Stimulated activated CD4-positive, alpha-beta T cell treated with anti-CD3 and anti-CD28 coated beads, Interleukin-12 subunit alpha, Interleukin-12 subunit beta, amount 100 ng/mL, for 4 hours (primary cell): ENCODE results near the gene ATF1.
"Not testable (repeated sequence)": the region's sequence is repeated elsewhere in the genome, so short reads cannot be mapped to it uniquely, and the experiment has no call there.

Source experiments
- DNase-seq: peaks from one replicate; pipeline ENCODE4 v3.0.0-alpha.2; 2020

ATF1 gene

DNA sequence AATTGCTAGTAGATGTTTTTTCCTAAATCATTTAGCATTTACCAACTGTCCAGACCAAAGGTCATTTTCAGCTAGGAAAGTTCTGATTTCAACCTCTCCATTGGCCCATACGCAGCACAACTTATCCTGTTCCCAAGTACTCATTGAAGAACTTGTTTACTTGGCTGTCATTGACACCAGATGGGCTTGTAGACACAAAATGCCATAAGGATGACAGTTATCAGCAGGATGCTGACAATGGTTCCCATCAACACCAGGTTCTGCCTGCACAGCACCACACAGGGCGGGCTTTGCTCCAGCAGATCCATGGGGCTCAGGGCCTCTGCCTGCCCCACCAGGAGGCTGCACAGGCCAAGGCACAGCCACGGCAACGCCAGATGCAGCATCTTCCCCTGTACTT is 42.3 kb downstream of the ATF1 start:
- no peak for DNase-seq

DNA sequence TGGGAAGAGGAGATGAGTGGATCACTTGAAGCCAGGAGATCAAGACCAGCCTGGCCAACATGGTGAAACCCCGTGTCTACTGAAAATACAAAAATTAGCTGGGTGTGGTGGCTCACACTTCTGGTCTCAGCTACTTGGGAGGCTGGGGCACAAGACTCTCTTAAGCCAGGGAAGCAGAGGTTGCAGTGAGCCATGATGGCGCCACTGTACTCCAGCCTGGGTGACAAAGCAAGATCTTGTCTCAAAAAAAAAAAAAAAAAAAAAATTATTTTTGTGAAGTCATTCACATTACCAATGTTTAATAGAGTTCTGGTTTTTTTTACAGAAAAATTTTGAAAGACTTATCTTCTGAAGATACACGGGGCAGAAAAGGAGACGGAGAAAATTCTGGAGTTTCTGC is 45.2 kb downstream of the ATF1 start:
- not testable (repeated sequence) for DNase-seq

DNA sequence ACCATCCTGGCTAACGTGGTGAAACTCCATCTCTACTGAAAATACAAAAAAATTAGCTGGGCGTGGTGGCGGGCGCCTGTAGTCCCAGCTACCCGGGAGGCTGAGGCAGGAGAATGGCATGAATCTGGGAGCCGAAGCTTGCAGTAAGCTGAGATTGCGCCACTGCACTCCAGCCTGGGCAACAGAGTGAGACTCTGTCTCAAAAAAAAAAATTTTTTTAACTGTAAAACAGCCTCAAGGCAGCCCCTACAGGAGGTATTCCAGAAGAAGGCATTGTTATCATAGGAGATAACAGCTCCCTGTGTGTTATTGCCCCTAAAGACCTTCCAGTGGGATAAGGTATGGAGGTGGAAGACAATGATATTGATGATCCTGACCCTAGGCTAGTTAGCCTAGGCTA is 51.0 kb downstream of the ATF1 start:
- DNase-seq, result not testable (repeated sequence)

DNA sequence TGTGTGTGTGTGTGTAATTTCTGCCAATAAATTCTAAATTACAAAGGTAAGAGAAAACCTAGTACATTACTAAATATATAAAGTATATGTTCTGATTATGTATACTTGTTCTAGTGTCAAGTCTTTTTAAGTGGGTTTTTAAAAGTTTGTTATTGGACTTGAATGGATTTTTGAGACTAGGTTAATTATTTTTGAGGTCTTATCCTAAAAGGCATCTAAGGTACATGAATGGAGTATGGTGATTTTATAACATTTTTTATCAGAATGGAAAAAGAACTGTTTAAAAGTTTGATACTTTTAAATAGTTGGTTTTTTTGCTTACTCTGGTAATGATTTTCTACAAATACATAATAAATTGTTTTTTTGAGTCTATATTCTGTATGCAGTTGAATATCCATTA is 56.3 kb downstream of the ATF1 start:
- no peak for DNase-seq

DNA sequence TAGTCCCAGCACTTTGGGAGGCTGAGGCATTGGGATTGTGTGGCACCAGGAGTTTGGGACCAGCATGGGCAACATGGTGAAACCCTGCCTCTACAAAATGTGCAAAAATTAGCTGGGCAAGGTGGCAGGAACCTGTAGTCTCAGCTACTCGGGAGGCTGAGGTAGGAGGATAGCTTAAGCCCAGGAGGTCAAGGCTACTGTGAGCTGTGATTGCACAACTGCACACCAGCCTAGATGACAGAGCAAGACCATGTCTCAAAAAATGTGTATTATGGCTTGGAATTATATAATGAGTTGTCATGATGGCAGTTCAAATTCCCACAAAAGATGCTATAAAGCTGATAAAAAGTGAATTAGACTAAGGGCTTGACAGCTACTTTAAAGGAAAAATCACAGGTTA is 58.2 kb downstream of the ATF1 start:
- DNase-seq, result no peak

DNA sequence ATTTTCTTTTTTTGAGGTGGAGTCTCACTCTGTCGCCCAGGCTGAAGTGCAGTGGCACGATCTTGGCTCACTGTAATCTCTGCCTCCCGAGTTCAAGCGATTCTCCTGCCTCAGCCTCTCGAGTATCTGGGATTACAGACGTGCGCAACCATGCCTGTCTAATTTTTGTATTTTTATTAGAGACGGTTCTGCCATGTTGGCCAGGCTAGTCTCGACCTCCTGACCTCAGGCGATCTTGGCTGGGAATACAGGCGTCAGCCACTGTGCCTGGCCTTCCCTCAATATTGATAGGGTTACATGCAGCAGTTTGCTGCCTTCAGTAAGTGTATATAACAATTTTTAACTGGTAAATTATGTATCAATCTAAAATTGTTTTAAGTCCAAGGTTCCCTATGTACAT is 59.8 kb downstream of the ATF1 start:
- DNase-seq, result not testable (repeated sequence)

DNA sequence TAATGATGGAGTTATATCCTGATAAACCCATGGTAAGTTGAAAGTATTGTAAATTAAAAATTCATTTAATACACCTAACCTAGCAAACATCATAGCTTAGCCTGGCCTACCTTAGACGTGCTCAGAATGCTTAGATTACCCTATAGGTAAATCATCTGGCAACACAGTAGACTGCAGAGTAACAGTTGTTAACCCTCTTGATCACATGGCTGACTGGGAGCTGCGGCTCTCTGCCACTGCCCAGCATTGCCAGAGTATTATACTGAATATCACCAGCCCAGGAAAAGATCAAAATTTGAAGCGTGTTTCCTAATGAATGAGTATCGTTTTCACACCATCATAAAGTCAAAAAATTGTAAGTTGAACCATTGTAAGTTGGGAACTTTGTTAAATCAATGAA is 61.0 kb downstream of the ATF1 start:
- no peak for DNase-seq

DNA sequence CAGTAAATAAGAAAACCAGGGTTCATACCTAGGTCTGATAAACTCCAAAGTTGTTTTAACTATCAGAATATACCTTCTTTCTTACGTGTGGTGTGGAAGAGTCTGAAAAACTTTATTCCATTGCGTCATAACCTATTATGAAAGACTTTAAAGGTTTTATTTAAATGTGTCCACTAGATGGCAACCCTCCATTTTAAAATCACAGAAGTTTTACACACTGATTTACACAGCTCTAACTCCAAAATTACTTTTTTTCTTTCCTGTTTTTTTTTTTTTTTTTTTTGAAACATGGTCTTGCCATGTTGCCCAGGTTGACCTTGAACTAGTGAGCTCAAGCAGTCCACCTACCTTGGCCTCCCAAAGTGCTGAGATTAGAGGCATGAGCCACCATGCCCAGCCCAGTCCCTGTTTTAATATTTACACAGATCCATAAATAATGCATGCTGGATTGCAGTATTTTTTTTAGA is 61.5 kb downstream of the ATF1 start:
- no peak for DNase-seq

DNA sequence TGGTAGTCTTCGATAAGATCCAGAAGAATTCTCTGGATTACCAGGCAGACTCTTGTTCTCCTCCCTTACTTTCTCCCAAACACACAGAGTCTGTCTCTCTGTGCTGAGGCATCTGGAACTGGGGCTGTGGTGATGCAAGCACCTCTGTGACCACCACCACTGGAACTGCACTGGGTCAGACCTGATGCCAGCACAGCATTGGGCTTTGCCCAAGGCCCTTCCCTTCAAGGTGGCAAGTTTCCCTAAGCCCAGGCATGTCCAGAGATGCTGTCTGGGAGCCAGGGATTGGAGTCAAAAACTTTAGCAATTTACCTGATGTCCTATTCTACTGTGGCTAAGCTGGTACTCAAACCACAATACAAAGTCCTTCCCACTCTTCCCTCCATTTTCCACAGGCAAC is 64.2 kb downstream of the ATF1 start:
- DNase-seq, result no peak

DNA sequence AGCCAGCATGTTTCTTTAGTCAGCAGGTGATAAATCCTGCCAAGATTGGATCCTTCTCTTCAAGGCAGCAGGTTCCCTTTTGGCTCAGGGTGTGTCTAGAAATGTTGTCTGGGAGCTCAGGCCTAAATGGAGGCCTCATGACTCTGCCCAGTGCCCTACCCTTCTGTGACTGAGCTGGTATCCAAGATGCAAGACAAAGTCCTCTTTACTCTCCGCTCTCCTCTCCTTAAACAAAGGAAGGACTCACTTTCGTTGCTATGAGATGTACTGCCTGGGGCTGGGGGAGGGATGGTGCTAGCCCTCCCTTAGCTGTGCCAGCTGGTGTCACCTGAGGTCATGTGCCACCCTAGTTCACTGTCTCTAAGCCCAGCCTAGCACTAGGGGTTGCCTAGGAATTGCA is 65.0 kb downstream of the ATF1 start:
- no peak for DNase-seq

DNA sequence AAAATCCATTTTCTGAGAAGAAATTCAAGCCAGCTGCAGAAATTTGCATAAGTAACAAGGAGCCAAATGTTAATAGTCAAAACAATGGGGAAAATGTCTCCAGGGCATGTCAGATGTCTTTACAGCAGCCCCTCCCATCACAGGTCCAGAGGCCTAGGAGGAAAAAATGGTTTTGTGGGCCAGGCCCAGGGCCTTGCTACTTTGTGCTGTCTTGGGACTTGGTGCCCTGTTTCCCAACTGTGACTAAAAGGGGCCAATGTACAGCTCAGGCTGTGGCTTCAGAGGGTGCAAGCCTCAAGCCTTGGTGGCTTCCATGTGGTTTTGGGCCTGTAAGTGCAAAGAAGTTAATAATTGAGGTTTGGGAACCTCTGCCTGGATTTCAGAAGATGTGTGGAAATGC is 69.9 kb downstream of the ATF1 start:
- DNase-seq, result not testable (repeated sequence)

DNA sequence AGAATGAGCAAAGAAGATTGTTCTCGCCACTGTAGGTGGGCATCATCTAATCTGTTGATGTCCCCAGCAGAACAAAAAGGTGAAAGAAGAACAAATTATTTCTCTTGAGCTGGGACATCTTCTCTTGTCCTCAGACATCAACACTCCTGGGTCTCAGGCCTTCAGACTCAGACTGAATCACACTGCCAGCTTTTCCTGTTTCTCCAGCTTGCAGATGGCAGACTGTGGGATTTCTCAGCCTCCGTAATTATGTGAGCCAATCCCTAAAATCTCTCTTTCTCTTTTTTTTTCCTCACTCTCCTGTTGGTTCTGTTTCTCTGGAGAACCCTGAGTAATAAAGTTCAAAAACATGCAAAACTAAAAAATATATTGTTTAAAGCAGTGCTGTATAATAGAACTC is 75.1 kb downstream of the ATF1 start:
- DNase-seq, result no peak

DNA sequence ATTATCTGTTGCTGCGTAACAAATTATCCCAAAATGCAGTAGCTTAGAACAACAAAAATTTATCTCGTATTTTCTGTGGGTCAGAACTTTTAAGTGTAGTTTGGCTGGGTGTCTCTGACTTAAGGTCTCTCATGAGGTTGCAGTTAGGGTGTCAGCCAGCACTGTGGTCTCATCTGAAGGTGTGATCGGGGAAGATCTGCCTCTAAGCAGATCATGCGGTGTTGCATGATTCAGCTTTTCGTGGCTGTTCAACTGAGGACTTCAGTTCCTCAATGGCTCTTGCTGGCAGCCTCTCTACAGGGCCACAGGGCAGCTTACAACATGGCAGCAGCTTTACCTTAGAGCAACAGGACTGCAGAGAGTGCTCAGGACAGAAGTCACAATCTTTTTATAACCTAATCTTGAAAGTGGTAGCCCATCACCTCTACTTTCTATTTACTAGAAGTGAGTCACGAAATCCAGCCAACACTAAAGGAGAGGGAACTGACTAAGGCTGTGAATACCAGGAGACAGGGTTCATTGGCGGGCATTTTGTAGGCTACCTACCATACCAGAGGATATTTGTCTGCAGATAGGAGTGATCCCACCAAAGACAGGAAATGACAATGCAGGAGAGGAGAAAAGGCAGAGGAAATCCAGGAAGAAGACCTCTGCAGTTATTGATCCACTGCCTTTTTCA is 77.0 kb downstream of the ATF1 start:
- DNase-seq, result no peak

DNA sequence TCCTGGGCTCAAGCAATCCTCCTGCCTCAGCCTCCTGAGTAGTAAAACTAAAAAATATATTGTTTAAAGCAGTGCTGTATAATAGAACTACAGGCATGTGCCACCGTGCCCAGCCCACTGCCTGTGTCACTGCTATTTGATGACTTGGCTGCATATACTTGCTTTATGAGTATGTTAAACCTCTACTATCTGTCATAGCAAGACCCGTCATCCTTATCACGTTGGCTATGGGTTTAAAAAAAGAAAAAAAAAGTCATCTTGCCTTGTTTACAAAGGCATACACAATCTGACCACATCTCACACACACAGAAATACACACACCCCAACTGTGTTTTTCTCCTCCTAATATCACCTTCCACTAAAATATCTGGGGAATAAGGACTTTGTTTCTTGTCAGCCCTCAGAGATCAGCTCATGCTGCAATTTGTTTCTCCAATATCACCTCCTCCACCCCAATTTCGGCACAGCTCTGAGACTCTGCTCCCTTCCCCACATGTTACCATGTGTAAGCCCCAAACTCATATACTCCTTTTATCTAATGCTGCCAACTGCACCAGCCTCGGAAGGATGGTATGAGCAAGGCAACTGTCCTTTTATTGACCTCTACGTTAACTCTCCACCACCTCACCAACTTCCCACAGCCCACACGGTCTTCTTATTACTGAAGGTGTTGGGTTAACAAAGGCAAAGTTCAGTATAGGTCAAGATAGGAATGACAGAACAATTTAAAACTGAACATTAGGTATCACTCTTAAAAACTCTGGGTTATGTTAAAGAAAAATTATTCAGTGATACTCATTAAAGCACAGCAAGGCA is 78.0 kb downstream of the ATF1 start:
- DNase-seq, result no peak

DNA sequence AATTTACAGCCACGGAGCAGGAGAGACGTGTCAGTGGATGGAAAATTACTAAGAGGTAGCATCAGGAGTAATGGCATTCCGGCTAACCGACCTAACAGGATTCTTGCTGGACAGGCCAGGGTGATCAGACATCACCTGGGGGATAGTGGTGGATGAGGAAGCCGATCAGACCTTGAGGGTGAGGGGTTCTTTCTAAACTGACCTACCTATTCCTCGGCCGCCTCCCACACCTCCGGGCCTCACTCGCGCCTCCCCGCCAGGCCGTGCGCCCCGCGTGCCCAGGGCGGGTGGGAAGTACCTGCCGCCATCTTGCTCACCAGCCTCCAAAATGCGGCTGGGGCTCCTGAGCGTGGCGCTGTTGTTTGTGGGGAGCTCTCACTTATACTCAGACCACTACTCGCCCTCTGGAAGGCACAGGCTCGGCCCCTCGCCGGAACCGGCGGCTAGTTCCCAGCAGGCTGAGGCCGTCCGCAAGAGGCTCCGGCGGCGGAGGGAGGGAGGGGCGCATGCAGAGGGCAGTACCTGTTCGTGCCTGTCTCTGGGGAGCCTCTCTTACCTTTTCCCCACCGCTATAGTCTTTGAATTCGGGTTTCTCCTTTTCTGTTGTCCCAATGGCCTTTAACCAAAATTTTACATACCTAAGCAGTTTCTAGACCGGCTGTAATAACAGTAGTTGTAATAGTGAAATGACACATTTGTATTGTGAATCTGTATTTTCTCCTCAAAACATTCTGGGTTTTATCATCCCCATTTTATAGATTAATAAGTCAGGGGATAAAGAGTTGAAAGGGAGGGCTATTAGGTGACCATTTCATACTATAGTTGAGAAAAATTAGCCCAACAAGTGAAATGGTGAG is 79.0 kb downstream of the ATF1 start, which contains the start of gene TMPRSS12:
Gene TMPRSS12 (plus strand): TSS at position 290 of the 857 bp plus-strand sequence. CDS start 39 bp downstream, at position 329.
- DNase-seq, result no peak

DNA sequence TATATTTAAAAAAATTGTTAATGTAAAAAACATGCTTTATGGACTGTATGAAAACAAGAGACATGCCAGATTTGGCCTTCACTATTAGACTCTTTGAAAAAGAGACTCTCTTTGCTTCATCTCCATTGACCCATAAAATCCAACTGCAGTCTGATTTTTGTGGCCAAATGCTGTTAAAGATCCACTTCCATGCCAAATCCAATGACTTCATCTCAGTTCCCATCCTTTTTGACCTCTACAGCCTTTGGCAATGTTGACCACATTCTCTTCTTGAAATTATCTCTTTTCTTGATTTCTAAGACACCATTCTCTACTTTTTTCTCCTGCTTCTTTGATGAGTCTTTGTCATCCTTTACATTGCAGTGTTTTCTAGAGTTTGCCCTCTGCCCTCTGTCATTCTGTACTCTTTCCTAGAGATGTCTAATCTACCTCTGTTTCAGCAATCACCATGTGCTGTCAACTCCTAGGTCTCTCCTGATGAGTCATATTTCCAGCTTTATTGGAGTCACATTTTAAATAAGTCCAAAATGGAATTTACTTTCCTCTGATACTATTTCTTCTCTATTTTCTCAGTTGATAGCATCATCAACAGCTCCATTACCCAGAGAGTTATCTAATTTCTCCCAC is 81.2 kb downstream of the ATF1 start:
- DNase-seq, result no peak

DNA sequence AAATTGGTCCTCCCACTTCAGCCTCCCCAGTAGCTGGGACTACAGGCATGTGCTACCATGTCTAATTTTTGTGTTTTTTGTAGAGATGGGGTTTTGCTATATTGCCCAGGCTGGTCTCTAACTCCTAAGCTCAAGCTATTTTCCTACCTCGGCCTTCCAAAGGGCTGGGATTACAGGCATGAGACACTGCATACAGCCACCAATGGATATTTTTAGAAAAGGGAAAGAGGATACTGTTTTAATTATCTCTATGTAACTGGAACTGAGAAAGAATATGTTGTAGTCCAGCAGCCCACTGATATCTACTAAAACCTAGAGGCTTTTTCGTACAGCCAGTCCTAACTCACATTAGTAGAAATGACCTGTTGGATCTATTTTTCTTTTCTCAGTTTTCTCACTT is 85.1 kb downstream of the ATF1 start:
- no peak for DNase-seq

DNA sequence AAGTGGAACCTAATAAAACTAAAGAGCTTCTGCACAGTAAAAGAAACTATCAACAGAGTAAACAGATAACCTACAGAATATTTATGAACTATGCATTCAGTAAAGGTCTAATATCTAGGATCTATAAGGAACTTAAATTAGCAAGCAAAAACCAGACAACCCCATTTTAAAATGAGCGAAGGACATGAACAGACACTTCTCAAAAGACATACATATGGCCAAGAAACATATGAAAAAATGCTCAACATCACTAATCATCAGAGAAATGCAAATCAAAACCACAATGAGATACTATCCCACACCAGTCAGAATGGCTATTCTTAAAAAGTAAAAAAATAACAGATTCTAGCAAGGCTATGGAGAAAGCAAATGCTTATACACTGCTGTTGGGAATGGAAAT is 91.3 kb downstream of the ATF1 start:
- DNase-seq, result not testable (repeated sequence)

DNA sequence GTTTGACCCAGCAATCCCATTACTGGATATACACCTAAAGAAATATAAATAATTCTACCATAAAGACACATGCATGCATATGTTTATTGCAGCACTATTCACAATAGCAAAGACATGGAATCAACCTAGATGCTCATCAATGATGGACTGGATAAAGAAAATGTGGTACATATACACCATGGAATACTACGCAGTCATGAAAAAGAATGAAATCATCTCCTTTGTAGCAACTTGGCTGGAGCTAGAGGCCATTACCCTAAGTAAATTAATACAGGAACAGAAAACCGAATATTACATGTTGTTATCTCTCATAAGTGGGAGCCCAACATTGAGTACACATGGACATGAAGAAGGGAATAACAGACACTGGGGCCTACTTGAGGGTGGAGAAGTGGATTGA is 91.8 kb downstream of the ATF1 start:
- not testable (repeated sequence) for DNase-seq

DNA sequence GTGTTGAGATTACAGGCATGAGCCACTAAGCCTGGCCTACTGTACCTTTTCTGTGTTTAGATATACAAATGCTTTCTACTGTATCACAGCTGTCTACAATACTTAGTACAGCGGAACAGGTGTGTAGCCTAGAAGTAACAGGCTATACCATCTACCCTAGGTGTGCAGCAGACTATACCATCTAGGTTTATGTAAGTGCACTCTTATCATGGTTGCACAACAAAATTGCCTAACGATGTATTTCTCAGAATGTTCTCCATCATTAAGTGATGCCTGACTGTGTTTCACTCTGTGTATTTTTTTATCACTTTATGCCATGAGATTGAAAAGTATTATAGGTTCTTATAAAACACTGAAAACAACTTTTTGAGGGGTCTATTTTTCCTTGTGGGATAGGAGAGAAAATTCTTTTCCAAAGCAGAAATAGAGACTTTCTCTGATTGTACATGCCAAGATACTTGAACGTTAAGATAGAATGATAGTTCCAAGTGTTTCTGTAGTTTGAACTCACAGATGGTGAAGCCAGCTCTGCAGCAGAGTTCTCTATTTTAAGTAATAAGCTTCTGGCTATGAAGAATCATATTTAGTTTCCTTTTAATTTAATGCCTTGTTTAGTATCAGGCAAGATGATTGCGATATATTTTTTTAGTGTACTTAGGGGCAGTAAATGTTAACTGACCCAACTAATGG is 95.9 kb downstream of the ATF1 start:
- DNase-seq, result no peak

DNA sequence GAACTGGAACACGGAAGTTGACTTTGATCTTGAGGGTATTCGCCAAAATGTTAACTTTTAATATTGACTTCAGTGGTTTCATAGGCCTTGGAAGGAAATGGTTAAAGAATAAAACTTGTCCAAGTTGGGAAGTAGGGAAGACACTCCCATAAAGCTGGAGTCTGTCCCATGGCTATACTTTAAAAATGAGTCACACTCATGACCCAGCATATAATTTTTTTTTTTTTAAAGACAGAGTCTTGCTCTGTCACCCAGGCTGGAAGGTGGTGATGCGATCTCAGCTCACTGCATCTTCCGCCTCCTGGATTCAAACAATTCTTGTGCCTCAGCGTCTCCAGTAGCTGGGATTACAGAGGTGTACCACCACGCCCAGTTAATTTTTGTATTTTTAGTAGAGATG is 98.4 kb downstream of the ATF1 start:
- DNase-seq, result no peak

DNA sequence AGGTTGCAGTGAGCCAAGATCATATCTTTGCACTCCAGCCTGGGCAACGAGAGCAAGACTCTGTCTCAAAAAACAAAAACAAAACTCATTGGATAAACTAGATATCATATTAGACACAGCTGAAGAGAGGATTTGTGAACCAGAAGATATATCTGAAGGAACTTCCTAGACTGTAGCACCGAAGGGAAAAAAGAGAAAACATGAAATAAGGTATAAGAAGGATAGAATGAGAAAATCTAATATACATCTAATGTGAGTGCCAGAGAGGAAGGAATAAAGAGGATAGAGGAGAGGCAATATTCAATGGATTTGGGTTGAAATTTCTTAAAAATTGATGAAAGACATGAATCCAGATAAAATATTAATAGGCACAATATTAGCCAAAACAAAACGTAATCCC is 101.4 kb downstream of the ATF1 start:
- DNase-seq, result no peak
